Germinal center (tissue), 1 donor: ENCODE measurements around the gene CPZ.

ENCODE experiments used
- DNase-seq: peaks from one replicate; pipeline ENCODE4 v3.0.0; 2012; ENCODE audit warnings: mixed read lengths, low spot score

CPZ gene

DNA sequence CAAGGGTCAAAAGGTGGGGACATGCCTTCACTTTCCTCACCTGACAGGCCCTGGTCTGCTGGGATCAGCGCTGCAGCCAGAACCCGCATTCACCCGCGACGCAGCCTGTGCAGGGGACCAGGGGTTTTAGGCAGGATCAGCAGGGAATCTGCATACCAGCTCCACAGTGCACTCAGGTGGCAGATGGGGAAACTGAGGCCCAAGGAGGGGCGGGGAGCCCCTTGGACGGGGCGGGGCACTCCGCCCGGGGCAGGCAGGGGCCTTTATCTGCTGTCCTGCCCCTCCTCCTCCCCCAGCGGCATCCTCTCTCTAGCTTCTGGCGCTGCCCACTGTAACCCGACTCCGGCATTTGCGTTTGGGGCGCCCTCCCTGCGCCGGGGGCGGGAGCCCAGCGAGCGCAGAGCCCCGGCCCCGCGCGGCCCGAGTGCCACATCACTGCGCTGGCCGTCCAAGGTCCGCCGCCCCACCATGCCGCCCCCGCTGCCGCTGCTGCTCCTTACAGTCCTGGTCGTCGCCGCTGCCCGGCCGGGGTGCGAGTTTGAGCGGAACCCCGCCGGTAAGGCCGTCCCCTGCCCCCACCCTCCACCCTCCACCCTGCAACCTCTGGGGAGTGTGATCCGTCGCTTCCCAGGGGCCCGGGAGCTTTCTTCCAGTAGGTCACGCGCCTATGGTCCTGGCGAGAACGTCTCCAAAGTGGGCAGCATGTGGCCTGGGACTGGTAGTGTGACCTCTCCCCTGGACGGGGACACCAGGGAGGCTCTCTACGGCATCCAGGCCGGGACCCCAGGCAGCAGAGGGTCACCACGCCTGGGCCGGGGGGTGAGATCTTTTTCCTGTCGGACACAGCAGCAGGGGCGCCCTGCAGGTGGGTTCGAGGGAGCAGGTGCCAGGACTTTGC lies at the start of gene CPZ:
Gene CPZ (plus strand): TSS at position 400 of the 898 bp plus-strand sequence. CDS start 69 bp downstream, at position 469.
- DNase-seq = no peak

DNA sequence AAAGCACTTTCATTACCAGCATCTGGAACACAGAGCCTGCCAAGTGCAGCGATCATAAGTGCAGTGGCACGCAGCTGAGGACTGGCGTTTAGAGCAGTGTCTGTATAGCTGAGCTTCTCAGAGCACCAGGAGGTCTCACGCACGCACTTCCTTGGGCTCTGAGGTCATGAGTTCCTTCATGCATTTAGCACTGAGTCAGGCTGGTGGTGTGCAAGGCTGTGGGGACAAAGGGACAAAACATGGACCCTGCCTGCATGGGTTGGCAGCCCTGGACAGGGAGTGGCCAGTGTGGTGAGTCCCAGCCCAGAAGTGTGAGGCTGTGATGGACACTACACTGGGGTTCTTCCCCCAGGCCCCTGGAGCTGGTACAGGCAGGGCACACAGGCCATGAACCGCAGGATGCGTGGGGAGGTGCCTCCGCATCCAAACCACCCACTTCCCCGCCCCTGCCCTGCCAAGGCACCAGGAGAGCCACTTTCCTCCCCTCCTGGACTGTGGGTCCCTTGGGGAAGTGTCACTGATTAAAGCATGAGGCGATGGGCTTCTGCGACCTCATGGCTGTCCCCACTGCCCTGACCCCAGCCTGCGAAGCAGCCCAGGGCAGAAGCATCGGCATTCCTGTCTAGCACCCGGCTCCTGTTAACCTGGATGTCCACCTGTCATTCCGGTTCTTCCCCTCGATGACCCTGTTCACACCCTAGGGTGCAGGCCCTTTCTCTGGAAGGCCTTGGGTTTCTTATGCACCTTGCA lies 49.6 kb upstream of the CPZ start:
- DNase-seq = no peak

DNA sequence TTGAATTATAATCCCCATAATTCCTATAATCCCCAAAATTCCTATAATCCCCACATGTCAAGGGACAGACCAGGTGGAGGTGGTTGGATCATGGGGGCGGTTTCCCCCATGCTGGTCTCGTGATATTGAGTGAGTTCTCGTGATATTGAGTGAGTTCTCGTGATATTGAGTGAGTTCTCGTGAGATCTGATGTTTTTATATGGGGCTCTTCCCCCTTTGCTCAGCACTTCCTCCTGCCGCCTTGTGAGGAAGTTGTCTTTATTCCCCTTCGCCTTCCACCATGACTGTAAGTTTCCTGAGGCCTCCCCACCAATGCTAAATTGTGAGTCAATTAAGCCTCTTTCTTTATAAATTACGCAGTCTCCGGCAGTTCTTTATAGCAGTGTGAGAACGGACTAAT lies 48.9 kb upstream of the CPZ start:
- DNase-seq = no peak

DNA sequence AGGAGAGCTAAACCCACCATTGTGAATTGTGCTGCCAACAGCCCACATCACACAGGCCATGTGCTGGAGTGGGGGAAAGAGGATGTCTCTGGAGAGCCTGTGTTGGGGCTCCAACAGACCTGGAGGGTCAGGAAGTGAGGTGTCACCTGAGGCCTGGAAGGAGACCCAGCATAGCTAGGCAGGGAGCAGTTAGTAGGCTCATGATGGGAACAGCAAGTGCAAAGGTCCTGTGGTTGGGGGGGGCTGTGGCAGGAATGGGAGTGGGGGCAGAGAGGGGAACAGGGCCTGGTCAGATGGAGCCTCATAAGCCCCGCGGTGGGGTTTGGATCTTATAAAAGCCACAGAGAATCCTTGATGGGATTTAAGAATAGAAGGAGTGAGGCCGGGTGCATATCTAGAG lies 48.3 kb upstream of the CPZ start:
- DNase-seq = no peak

DNA sequence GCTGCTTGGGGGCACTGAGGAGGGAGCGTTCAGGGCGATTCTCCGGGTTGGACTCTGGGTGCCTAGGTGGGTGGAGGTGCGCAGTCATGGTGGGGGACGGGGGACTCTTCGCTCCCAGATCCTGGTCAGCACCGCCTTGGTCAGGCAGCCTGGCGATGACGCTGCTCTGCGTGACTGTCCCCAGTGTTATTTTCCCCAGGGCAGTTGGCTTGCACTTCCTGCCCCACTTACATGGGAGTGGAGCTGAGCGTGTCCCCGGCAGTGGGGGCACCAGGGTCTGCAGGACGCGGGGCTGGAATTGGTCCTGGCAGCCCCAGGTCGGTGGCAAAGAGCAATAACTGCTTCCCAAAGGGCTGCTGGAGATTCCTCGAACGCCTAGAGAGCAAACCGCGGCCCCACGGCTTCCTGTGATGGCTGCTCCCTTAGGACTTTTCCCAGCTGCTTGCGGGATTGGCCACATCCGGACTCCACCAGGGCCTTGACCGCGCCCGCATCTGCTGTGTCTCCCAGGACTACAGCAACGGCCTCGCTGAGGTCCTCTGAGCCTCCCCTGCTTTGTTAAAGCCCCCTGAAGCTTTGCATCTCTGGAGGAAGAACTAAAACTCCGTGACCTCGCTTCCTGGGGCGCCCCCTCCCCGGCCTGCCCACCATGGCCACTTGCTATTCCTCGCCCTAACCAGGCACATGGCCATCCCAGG lies 47.7 kb upstream of the CPZ start:
- DNase-seq = no peak

DNA sequence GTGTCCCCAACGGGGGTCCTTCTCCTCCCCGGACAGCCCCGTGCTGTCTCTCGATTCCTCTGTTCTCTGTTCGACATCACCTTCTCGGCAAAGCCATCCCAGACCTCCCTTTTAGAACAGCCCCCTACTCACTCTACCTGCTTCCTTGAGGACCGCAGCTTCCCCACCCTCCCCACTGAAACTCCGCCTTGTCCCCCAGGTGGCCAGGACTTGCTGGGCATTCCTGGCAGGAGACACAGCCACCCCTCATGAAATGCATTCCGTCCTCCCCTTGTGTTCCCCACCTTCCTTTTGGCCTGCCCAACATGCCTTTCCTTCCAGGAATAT lies 47.2 kb upstream of the CPZ start:
- no peak for DNase-seq

DNA sequence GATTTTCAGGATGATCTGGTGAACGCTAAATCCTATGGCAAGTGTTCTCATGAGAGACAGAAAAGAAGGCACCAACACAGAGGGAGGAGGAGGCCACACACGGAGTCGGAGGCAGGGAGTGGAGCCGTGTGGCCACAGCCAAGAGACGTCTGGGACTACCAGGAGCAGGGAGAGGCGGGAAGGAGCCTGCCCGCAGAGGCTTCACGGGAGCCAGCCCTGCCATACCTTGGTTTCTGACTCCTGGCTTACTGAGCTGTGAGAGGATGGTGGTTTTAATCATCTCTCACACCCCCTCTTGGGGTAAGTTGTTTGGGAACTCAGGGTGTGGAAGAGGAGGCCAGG lies 45.8 kb upstream of the CPZ start:
- no peak for DNase-seq

DNA sequence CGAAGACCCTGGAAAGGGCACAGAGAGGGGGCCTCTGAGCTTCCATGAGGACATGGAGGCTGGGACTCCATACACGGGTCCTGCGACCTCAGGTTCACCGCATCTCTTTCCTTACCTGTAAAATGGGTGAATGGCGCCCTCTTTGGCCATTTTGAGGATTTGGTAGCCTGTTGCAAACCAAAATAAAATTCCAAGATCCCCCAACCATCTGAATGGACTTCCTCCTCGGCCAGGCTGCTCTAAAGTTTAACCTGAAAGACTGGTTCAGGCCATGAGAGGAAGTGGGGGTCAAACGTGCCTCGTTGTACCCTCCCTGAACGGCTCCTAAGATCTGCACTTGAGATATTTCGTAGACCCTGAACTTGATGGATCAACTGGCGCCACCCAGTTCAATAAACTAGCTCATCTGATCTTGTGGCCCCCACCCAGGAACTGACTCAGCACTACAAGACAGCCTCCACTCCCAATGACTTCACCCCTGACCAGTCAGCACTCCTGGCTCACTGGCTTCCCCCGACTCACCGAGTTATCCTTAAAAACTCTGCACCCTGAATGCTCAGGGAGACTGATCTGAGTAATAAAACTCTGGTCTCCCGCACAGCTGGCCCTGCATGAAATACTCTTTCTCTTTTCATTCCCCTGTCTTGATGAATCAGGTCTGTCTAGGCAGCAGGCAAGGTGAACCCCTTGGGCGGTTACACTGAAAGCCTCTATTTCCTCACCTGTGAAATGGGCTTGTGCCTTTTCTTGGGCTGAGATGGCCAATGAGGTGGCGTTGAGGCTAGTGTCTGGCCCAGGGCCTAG lies 45.3 kb upstream of the CPZ start:
- no peak for DNase-seq

DNA sequence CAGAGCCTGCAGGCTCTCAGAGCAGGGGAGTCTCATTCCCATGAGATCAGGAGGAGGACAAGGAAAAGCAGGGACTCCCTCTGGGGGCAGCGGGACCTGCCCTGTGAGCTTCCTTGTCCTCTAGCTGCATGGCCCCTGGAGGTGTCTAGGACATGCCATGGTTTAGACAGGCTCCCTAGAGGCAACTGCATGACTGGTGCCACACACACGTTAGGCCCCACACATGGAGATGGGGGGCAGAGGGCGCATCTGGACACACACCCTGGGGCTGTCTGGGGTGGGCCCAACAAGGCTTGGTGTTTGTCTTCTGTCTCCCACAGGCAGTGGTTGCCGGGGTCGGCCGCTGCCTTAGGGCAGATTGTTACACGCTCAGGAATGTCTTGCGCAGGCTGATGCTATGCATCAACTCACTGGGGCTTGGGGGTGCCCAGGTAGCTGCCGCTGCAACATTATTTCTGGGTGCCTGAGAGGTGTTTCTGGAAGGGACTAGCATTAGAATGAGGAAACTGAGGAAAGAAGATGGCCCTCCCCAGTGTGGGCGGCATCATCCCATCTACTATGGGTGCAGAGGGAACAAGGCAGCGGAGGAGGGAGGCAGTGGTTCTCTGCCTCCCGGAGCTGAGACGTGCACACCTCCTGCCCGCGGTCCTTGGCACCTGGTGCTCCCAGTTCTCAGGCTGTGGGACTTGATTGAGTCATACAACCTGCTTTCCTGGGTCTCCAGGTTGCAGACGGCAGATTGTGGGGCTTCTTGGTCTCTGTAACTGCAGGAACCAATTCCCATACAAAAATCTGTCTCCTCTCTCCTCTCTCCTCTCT lies 44.4 kb upstream of the CPZ start:
- DNase-seq = no peak

DNA sequence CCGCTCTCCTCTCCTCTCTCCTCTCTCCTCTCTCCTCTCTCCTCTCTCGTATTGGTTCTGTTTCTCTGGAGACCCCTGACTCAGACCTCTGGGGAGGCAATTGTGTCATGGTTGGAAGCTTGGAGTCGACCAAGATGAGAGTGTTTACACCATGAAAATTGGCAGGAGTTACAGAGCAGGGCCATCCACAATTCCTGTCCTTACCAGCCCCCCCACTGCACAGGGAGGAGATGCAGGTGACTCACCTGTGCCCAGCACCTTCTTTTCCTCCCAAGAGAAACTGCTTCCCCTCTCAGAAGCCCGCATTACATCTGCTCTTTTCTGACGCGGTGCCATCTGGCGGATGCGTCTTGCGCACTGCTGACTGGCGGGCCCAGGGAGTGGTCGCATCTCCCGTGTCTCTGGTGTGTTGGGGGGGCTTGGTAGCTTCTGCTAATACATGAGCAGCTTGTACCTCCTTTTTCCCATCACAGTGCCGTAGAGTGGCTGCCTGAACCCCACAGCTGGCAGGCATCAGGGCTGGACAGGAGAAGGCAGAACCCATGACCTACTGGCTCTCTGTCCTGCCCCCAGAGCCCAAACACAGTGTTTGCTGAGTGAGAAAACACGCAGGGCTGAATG lies 43.7 kb upstream of the CPZ start:
- DNase-seq = no peak

DNA sequence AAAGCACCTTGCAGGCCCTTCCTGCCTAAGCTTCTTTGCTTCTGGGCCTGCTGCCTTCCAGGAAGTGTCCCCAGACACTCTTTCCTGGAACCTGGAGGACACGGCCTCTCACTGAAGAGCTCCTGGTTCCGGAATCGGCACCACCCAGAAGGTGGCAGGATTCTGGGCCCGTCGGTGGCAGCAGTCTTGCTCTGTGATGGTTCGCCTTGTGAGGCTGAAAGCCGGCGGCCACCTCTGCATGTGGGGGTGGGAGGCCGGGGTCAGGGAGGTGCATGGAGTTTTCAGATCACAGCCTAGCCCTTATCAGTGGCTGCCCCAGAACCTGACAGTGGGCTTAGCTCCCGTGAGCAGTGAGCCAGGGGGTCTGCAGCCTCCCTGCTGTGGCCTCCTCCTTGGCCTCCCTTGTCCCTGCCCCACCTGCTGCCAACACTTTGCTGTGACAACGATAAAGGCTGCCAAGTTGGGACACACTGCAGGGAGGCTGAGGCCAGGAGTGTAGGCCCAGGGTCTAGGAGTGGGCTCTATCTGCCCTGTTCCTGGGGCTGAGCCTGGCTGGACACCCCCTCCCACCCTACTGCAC lies 43.1 kb upstream of the CPZ start:
- DNase-seq = no peak

DNA sequence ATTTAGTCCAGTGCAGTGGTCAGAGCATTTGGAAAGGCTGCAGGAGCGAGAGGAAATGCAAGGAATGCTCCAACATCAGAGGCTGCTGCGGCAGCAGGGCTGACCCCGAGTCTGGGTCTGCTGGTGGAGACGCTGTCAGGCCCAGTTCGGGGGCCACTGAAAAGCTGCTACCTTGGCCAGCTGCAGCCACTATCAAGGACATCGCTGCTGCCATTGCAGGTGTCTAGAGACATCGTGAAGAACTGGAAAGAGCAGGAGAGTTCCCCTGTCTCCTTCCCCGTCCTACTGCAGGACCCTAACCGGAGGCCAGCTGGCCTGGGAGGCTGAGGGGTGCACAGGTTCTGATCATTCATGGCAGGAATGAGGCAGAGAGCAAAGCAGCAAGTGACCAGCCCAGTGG lies 41.9 kb upstream of the CPZ start:
- DNase-seq = no peak

DNA sequence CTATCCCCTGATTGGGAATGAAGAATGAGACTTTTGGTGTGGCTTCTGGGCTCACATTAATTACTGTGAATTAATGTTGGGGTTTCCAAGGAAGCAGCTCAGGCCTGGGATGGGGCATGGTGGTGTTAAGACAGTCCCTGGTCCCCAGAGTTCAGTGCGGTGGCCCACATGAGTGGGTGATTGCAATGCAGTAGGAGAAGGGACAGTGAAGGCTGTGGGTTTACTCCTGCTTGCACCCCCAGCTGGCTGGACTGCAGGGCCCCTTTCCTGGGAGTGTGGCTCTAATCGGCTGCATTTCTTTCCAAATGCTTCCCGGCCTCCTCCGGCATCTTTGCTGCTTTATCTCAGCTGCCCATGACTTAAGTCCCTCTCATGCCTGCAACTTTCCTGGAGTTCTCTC lies 40.5 kb upstream of the CPZ start:
- DNase-seq = no peak

DNA sequence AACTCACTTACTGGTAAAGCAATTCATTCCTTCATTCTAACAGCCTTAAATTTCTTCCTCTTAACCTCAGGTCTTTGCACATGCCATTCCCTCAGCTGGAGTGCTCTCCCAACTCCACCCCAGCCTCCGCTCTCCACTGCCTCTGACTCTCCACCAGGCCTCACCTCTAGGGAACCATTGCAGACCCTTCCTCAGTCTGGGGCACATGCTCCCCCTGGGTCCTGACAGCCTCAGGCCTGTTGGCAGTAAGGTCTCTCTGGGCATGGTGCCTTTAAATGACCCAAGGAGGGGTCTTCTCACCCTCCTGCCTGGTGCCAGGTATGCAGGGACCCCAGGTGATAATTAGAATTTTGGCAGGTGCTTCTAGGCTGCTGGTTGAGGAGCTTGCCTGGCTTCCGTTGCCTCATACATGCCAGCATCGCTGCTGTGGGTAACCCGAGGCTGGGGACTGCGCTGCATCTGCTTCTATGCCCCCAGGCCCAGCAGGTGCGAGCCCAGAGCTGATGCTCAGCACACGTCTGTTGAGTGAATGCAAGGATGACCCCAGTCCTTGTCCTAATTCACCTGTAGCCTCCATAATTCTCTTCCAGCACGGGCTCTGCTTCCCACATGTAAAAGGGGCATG lies 39.9 kb upstream of the CPZ start:
- DNase-seq = no peak

DNA sequence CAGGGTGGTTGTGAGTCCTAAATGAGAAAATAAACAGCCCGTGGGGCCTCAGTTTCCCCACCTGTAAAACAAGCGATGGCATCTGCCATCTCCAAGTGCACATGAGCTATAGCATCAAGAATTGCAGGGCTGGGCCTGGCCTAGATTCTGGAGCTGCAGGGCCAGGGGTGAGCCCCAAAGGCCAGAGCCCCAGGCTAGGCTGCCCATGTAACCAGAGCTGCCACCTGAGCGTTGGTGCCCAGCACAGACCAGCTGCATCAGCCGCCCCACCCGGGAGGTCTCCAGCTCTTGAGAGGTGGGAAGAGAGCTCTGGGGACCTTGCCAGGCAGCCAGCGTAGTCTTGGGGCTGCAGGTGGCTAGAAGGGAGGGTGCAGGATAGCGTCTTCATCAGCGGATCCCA lies 39.3 kb upstream of the CPZ start:
- no peak for DNase-seq

DNA sequence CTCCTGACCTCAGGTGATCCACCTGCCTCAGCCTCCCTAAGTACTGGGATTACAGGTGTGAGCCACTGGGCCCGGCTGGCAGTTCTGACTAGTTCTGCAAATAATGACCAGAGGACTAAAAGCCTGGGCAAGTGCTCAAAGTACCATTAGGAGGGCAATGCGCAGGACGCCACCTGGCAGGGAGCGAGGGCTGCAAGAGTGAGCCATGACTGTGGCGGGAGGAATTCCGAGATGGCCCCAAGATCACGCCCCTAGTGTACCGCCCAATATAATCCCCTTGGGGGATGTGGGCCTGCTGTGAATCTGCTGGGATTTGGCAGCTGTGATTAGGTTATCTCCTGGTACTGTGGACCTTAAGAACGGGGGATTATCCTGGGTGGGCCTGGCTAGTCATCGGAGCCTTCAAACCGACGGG lies 38.6 kb upstream of the CPZ start:
- no peak for DNase-seq

DNA sequence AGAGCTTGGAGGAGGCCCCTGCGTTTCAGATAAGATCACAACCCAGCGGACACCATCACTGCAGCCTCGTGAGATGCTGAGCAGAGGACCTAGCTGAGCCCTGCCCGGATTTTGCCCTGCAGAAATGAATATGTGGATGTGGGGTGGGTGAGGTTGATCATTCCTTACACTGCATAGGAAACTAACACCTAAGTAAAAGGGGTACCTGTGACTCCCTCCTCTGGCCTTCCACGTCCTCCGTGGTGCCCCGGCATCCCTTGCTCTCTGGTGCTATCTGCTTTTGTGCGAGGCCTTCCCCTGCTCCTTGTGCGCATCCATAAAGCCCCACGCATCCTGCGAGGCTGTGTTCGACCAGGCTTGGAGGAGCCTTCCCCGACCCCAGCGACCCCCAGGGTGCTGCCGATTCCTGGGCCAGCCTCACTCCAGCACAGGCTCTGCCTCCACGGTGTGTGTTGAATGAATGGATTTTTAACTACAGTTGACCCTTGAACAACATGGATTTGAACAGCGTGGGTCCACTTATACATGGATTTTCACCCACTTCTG lies 37.9 kb upstream of the CPZ start:
- DNase-seq = no peak

DNA sequence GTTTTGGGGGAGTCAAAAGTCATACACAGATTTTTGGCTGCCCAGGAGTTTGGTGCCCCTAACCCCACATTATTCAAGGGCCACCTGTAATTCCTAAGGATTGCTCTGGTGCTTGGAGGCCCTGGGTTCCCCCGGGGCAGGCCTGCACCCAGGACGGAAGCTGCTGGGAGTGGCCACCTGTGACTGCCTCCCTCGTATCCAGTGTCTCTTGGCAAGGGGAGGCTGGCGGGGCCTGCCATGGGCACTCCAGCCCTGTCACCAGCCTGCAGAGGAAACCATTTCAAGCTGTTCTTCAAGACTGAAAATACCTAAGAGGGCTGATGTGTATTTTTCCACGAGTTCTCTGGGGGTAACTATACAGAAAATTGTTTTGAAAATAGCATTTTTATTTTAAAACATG lies 36.8 kb upstream of the CPZ start:
- no peak for DNase-seq

DNA sequence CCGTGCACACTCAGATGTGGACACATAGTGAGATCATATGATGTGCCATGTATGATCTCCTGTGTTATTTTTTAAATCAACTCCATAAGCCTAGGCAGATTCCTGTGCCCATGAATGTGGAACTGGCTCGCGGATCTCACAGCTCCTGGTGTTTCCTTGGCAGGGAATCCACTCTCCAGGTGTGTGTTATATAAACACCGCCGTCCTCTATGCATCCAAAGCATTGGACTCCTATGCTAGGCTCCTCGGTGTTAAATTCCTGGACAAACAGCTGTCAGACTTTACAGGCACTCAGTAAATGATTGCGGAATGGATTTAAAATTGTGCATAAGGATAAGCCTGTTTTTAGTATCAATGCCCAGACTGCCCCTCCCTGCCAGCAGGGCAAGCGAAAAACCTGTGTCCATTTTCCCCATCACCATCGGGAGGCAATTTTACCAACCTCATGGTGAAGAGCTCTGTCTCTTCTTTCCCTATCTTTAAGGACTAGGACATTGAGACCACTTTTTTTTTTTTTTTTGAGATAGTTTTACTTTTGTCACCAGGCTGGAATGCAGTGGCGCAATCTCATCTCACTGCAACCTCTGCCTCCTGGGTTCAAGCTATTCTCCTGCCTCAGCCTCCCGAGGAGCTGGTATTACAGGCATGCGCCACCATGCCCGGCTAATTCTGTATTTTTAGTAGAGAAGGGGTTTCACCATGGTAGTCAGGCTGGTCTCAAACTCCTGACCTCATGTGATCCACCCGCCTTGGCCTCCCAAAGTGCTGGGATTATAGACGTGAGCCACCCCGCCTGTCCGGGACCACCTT lies 36.0 kb upstream of the CPZ start:
- no peak for DNase-seq
